ENCODE measurements around the gene CDC7. TPM values are rescaled to one million over a fixed set of nuclear protein-coding genes. Genes with fewer than 3 reads are reported as not detected.

The CDC7 gene
- total and polyA plus RNA-seq, 4 donors = 0.13 to 3.9 (median 1.2) TPM

DNA sequence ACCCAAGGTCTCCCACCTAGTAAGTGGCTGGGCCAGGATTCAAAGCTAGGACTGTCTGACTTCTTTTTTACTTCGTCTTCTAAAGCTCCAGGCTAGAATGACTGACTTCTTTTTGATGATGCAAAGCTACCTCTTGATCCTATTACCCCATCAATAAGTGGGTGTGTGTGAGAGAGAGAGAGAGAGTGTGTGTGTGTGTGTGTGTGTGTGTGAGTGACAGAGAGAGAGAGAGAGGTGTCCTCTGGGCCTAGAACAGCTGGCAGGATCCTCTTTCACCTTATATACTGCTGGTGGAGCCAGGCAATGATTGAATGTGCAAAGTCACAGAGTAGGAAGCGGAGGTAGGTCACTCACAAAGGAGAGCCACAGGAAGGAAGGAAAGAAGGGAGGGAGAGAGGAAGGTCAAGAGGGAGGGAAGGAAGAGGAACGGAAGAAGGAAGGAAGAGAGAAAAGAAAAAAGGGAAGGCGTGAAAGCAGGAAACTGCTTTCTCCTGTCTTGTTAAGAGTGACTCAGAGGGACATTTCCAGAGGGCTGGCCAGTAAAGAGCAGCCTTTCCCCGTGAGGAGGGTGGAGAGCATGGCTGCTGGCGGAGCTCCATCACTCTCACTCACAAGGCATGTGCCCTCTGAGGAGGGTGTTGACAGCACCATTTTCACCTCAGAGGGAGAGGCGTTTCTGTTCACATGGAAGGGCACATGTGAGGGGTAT, 68.9 kb downstream of the CDC7 start:
- WGBS, 2 donors = 29 to 31% methylated on average over 7 of the region's 7 CpGs
- H3K4me3 ChIP-seq (ENCODE audit: low read length in 2 of 2) = no peak overlapping the region
- H3K27ac ChIP-seq (ENCODE audit: low read depth in 1 of 2, low read length in 2 of 2) = peak overlapping the region in 1 of 2 donors; percentile 56
- H3K4me1 ChIP-seq (ENCODE audit: control insufficient read depth in 1 of 2, insufficient read depth in 2 of 2, low read length in 2 of 2) = no peaks in the 10 kb centered on the region
- no peaks in the 10 kb centered on the region for H3K9me3 ChIP-seq (ENCODE audit: control insufficient read depth, low read length)
- ATAC-seq (ENCODE audit: low FRiP score) = peak; percentile 92
- H3K27me3 ChIP-seq (ENCODE audit: control insufficient read depth in 1 of 2, insufficient read depth in 2 of 2, low read length in 1 of 2) = no peaks in the 10 kb centered on the region
- peak; percentile 91 to 94 for DNase-seq
- H3K36me3 ChIP-seq (ENCODE audit: control insufficient read depth in 1 of 2, insufficient read depth in 2 of 2, low read length in 1 of 2) = no peaks in the 10 kb centered on the region
- intact Hi-C loops (cut with DNase I) = no loop called here

DNA sequence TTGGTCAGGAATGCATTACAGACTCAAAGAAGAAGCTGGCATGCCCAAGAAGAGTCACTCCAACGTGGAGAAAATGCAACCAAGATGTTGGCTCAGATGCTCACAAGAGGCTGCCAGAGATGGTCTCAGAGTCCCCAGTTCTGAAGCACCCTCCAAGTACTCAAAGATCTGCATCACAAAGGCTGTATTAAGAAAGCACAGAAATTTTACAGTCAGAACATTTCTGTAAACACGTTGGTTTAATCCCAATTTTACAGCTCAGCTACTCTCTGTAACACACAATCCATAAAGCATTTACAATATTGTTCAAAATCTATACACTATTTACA, 69.4 kb downstream of the CDC7 start:
- Histone ChIP-seq H3K4me1 (ENCODE audit: control insufficient read depth in 1 of 2, insufficient read depth in 2 of 2, low read length in 2 of 2) (no peaks in the 10 kb centered on the region), H3K27me3 (ENCODE audit: control insufficient read depth in 1 of 2, insufficient read depth in 2 of 2, low read length in 1 of 2) (no peaks in the 10 kb centered on the region), H3K4me3 (ENCODE audit: low read length in 2 of 2) (no peak overlapping the region), H3K36me3 (ENCODE audit: control insufficient read depth in 1 of 2, insufficient read depth in 2 of 2, low read length in 1 of 2) (no peaks in the 10 kb centered on the region), H3K9me3 (ENCODE audit: control insufficient read depth, low read length) (no peaks in the 10 kb centered on the region), H3K27ac (ENCODE audit: low read depth in 1 of 2, low read length in 2 of 2) (no peak overlapping the region)
- DNase-seq (no peak), ATAC-seq (ENCODE audit: low FRiP score) (peak; percentile 59)
- 19 to 25% methylated on average over 2 of the region's 2 CpGs for WGBS, 2 donors
- intact Hi-C loops (cut with DNase I) = no loop called here

DNA sequence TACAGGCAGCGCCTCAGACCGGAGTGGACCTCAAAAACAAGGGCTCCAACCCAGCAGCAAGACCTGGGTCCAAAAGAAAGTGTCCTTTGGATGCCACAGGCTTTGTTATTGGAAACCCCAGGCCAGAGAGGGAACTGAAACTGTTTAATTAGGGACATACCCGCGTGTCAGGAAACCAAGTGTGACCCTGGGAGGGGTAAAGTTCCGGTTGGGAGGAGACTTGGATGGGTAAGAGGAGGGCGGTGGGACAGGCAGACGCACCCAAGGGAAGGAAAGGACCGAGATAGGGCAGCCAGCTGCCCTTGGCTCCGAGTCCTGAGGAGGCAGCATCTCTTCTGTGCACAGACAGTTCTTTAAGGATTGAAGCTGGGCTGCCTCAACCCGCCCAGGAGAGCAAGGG, 71.4 kb downstream of the CDC7 start:
- Histone ChIP-seq H3K27me3 (ENCODE audit: control insufficient read depth in 1 of 2, insufficient read depth in 2 of 2, low read length in 1 of 2) (no peaks in the 10 kb centered on the region), H3K4me3 (ENCODE audit: low read length in 2 of 2) (no peak overlapping the region), H3K4me1 (ENCODE audit: control insufficient read depth in 1 of 2, insufficient read depth in 2 of 2, low read length in 2 of 2) (no peaks in the 10 kb centered on the region), H3K36me3 (ENCODE audit: control insufficient read depth in 1 of 2, insufficient read depth in 2 of 2, low read length in 1 of 2) (no peaks in the 10 kb centered on the region), H3K9me3 (ENCODE audit: control insufficient read depth, low read length) (no peaks in the 10 kb centered on the region), H3K27ac (ENCODE audit: low read depth in 1 of 2, low read length in 2 of 2) (no peak overlapping the region)
- WGBS, 2 donors = 82% methylated on average over 10 of the region's 10 CpGs
- intact Hi-C loops (cut with DNase I) = no loop called here
- no peak for ATAC-seq (ENCODE audit: low FRiP score)
- no peak for DNase-seq

Other genes with a start within 250 kb of the CDC7 start
- gene HFM1, start 96.0 kb upstream of the CDC7 start, total RNA-seq = 1 to 10 TPM; 1.2 to 3.0 TPM
- gene HFM1, start 96.0 kb upstream of the CDC7 start, polyA plus RNA-seq = not detected

All from aorta (tissue), 5 donors.